AG04449 (cell line): Measurements from ENCODE around the gene PCDHGA1.

Experiments used
- CTCF ChIA-PET: fragments of 350-600 bp; formaldehyde crosslinking; extraction: SDS; loops from one replicate; lab custom pipeline; 2021; ENCODE audit warnings: antibody characterized with exemption; lab: Yijun Ruan, JAX
- POLR2A ChIA-PET: fragments of 400-600, 350-600 bp; formaldehyde crosslinking; extraction: SDS; loops from one replicate; lab custom pipeline; 2020; ENCODE audit warnings: antibody characterized with exemption, inconsistent platforms; lab: Yijun Ruan, JAX
- DNase-seq: peaks from one replicate; pipeline ENCODE4 v3.0.0-alpha.2; 2010; ENCODE audit warnings: low read depth, low spot score
- H3K4me3 ChIP-seq: 2 replicates; pipeline ENCODE4 v1.5.1; 2011; ENCODE audit warnings: low read depth, mild to moderate bottlenecking, control low read depth, low read length
- TF ChIP-seq, protein P1 (sequence below): IDR thresholded peaks from one replicate; pipeline ENCODE4 v1.5.1; 2011; ENCODE audit warnings: mild to moderate bottlenecking, moderate library complexity, low read length, control low read depth, inconsistent platforms; ENCODE audit not compliant: insufficient read depth; ENCODE audit errors: missing control alignments

PCDHGA1 gene

DNA sequence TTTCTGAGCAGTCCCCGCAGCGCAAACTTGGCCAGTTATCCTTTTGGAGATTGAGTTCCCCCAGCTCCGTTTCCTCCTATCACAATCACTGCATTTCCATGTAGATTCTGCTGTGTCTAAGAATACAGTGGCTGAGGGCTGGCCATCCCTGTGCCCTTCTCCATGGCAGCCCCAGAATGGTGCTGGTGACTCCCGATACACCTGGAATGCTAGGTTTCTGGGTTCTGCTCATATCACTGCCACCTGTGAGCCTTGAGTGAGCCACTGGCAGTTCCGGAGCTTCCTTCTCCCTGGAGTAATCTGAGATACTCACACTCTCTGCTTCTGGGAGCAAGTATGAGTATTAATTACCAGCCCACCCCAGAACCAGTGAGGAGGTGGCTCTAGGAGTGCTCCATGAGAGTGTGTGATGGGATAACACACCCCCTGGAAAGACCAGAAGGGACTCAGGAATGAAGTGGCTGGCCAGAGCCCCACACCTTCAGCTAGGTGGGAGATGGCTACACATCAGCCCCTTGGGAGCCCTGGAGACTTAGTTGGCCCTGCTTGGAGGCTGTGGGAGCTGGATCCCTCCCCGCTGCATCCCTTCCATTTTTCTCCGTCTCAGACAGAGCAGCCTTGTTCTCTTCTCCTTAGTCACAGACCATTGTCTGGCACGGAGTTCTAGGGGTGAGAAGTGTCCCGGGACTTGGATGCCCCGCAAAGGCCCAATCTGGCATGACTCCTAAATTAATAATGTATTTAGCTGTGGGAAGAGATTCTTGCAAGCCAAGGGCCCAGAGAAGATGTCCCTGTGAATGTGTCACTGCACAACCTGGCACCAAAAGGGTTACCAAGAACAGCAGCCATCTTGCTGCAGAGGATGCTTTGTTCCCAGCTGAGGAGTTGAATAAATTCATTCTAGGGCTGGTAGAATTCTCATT, 163.4 kb downstream of the PCDHGA1 start:
- DNase-seq, result no peak
- POLR2A ChIA-PET, result interaction anchor here (0.9 to 1.3 kb wide), 3 partner anchors 15 to 19 kb away, joined by 3 to 6 read pairs (median 6); no protein-coding TSS in a partner anchor
- H3K4me3 ChIP-seq, result no peak overlapping the region
- CTCF ChIA-PET, result interaction anchor here (0.7 to 37.5 kb wide), 11 partner anchors 11 to 124 kb away, joined by 3 to 856 read pairs (median 5); partner anchors contain the start of genes PCDHGA11, PCDHGB3 and PCDHGB7
- TF ChIP-seq, protein P1, sequence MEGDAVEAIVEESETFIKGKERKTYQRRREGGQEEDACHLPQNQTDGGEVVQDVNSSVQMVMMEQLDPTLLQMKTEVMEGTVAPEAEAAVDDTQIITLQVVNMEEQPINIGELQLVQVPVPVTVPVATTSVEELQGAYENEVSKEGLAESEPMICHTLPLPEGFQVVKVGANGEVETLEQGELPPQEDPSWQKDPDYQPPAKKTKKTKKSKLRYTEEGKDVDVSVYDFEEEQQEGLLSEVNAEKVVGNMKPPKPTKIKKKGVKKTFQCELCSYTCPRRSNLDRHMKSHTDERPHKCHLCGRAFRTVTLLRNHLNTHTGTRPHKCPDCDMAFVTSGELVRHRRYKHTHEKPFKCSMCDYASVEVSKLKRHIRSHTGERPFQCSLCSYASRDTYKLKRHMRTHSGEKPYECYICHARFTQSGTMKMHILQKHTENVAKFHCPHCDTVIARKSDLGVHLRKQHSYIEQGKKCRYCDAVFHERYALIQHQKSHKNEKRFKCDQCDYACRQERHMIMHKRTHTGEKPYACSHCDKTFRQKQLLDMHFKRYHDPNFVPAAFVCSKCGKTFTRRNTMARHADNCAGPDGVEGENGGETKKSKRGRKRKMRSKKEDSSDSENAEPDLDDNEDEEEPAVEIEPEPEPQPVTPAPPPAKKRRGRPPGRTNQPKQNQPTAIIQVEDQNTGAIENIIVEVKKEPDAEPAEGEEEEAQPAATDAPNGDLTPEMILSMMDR, result no peak

DNA sequence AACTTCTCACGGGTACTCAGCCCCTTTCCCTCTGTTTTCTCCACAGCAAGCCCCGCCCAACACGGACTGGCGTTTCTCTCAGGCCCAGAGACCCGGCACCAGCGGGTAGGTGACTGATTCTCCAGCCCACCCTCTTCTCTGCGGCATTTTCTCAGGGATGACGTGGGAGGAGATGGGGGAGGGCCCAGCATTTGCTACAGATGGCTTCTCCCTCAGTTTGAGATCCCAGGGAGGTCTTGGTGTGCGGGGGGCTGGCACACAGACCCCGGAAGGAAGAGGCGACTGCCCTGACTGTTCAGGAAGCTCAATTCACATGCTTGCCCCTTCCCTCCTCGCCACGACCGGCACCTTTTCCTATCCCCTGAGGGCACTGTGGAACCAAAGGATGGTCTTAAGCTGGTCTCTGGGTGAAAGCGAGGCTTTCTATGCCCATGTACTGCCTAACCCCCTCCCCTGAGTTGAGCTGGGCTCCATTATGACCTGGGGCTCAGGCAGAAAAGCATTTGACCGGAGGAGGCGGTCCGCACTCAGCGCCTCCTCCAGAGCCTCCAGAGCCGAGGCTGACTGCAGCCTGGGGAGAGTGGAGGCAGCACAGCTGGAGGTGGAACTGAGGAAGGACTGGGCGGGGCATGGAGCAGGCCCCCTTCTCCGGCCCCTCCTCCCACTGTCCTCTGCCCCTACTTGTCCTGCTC, 164.6 kb downstream of the PCDHGA1 start:
- ChIA-PET CTCF (interaction anchor here (1.0 to 37.5 kb wide), 7 partner anchors 9 to 69 kb away, joined by 3 to 856 read pairs (median 8); no protein-coding TSS in a partner anchor), POLR2A (interaction anchor here (1.0 to 2.0 kb wide), 3 partner anchors 9 to 27 kb away, joined by 3 to 17 read pairs (median 3); no protein-coding TSS in a partner anchor)

DNA sequence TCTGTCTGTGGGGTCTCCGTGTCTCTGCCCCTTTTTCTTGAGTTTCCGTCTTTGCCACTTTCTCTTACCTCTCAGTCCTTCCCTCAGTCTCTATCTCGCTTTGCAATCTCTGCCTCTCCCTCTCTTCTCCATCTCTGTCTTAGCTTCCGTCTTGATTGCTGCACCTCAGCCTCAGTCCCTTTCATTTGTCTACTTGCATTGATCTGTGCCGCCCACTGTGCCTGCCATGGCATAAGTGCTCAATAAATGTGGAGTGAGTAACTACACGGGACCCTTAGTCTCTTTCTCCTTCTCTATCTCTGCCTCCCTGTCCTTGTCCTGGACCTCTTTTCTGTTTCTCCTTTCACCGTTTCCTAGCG, 165.1 kb downstream of the PCDHGA1 start:
- H3K4me3 ChIP-seq, result no peak overlapping the region
- TF ChIP-seq, protein P1, result no peak
- DNase-seq, result no peak
- POLR2A ChIA-PET, result interaction anchor here (0.6 to 2.0 kb wide), 4 partner anchors 10 to 71 kb away, joined by 3 to 17 read pairs (median 3); no protein-coding TSS in a partner anchor
- CTCF ChIA-PET, result interaction anchor here (1.0 to 37.5 kb wide), 7 partner anchors 9 to 68 kb away, joined by 3 to 856 read pairs (median 6); no protein-coding TSS in a partner anchor

More for the DNA sequence above, 164.6 kb downstream of the PCDHGA1 start:
- no peak for DNase-seq
- TF ChIP-seq, protein P1, result no peak
- peak overlapping the region; percentile 6 for H3K4me3 ChIP-seq

DNA sequence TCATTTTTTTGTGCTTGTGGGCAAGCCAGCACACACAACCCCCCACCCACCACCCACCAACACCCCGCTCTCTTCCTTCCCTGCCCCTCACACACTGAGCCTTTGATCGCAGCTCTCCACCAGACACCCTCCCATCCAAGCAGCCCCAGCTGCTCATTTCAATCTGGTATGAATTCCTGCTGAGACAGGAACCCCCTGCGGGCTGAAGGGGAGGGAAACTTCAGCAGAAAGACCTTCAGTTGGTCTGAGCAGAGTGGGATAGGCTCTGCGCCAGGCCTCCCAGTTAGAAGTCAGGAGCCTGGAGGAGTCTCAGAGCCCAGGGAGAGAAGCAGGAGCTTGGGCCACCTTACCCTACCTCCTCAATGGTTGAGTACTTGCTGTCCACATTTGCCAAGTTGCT, 165.7 kb downstream of the PCDHGA1 start:
- H3K4me3 ChIP-seq, result no peak overlapping the region
- POLR2A ChIA-PET, result interaction anchor here (0.6 to 2.0 kb wide), 5 partner anchors 10 to 153 kb away, joined by 3 to 17 read pairs (median 3); no protein-coding TSS in a partner anchor
- CTCF ChIA-PET, result interaction anchor here (1.0 to 37.5 kb wide), 8 partner anchors 10 to 96 kb away, joined by 3 to 856 read pairs (median 5); no protein-coding TSS in a partner anchor
- no peak for DNase-seq
- TF ChIP-seq, protein P1, result no peak

DNA sequence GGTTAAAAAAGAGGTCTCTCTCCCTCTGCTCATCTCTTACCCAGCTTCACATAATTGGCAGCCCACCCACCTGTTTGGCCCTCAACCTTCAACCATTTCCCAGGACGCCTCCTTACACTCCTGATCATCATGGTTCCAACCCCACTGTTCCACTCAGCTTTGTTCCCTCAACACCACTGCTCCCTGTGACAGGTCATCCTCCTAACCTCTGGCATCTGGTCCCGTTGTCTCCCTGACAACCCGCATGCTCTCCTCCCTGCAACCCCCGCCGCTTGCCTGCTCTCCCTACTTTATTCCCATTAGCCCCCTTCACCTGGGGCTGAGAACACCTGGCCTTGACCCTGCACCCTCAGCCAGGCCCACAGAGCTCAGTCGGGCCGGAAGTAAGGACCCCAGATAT, 171.4 kb downstream of the PCDHGA1 start:
- DNase-seq, result no peak
- H3K4me3 ChIP-seq, result no peak overlapping the region
- ChIA-PET CTCF (interaction anchor here (0.7 to 37.5 kb wide), 5 partner anchors 13 to 56 kb away, joined by 3 to 856 read pairs (median 3); partner anchors contain the start of genes PCDHGC3 and PCDHGC5), POLR2A (no interaction called here)
- TF ChIP-seq, protein P1, result no peak
